T47D (cell line): ENCODE measurements around the gene TBXAS1.
A peak's percentile ranks its signal among the peaks of the same experiment; 100 is the strongest.

Source experiments
- DNase-seq, 2 experiments: peaks; one replicate each; pipeline versions ENCODE4 v3.0.0 to v3.0.0-alpha.2; 2011 to 2012; ENCODE audit warnings: low read depth in 1 of 2, low spot score in 1 of 2
- JUND ChIP-seq: IDR thresholded peaks from 2 replicates; pipeline ENCODE4 v1.6.1; 2012; ENCODE audit warnings: low read depth
- in situ Hi-C: cut with HindIII; loops from 2 replicates; pipeline ENCODE4 v1.10.0; 2016; ENCODE audit warnings: low sequenced_read_pairs, low pct_unique_long_range_greater_than_20kb

Gene TBXAS1

DNA sequence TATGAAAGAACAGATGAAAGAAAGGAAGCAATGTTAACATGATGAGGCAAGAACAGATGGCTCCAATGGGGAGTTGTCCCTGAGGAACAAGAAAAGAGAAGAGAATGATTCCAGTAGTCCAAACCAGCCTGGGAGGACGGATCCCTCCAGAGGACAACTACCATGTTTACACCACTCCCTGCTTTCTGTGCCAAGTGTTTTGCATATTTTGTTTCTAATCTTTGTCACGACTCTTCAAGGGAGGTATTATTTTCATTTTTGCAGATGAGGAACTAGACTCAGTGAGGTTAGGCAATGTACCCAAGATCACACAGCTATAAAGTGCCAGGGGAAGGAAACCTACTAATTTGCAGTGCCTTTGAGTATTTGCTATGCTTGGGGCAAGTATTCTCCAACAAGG is 117.5 kb downstream of the TBXAS1 start:
- in situ Hi-C loops: no loop called here
- no peak for DNase-seq
- TF ChIP-seq JUND: no peak

DNA sequence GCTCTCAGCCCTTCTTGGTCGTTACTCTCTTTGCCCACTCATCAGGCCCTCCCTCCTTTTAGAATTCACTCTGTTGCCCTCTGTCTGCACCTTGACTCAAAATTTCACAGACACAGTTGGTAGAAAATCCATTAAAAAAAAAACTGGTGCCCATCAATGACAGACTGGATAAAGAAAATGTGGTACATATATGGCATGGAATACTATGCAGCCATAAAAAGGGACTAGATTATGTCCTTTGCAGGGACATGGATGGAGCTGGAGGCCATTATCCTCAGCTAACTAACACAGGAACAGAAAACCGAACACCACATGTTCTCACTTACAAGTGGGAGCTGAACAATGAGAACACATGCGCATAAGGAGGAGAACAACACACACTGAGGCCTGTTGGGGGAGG is 118.0 kb downstream of the TBXAS1 start:
- DNase-seq: no peak
- no peak for TF ChIP-seq JUND
- in situ Hi-C loops: no loop called here

DNA sequence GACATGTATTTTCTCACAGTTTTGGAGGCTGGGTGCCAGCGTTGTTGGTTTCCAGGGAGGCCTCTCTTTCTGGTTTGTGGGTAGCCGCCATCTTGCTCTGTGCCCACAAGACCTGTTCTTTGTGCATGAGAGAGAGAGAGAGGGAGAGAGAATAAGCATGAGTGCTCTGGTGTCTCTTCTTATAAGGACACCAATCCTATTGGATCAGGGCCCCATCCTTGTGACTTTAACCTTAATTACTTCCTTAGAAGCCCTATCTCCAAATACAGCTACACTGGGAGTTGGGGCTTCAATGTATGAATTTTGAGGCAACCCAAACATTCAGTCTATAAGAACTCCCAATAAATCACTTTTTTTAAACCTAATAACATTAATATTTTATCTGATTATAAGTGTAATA is 119.1 kb downstream of the TBXAS1 start:
- DNase-seq: no peak
- TF ChIP-seq JUND: no peak
- in situ Hi-C loops: no loop called here

DNA sequence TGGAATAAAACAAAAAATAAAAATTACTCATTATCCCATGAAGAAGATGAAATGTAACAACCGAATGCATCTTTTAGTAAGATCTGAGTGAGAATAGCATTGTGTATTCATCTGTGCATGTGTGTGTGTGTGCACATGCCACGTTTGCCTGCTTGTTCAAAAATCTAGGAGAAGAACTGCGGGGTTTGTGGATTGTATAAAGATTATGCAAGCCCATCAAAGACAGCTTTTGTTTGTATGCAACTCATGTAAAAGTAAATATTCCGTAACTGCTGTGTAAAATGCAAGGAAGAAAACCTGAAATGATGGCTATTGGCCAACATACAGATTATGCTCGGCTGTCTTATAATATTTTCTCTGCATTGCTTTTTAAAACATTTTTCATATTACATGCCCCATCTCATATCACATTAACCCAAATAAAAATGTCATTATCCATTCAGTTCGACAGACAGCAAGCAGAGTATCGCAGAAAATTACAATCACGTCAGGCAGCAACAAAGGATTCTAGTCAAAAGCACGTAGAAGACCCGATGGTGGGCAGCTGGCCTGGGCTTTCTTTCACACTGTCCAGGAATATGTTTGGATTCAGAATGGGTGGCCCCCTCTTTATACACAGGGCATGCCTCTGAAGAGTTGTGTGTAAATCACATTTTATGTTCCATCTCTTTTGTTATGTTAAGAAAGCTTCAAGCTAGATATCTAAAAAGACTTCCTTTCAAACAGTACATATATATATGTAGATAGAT is 119.7 kb downstream of the TBXAS1 start:
- in situ Hi-C loops: no loop called here

DNA sequence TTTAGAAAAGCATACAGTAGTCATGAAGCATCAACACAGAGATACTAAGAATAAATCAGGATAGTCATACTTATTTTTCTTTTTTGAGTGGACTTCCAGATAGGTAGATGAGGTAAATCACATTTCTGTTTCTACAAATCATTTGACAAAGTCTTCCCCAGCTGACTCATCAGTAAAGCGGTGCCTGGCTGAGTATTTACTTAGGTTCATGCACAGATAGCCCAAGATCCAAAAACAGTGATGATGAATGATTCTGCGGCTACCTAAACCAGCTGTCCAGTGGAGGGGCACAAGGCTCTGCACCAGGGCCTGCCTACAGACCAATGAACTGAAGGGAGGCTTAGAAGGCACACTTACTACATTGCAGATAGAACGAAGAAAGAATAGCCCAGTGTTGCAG is 120.6 kb downstream of the TBXAS1 start:
- no peak for TF ChIP-seq JUND
- in situ Hi-C loops: no loop called here
- no peak for DNase-seq

More for the DNA sequence above, 119.7 kb downstream of the TBXAS1 start:
- DNase-seq: no peak
- TF ChIP-seq JUND: no peak

DNA sequence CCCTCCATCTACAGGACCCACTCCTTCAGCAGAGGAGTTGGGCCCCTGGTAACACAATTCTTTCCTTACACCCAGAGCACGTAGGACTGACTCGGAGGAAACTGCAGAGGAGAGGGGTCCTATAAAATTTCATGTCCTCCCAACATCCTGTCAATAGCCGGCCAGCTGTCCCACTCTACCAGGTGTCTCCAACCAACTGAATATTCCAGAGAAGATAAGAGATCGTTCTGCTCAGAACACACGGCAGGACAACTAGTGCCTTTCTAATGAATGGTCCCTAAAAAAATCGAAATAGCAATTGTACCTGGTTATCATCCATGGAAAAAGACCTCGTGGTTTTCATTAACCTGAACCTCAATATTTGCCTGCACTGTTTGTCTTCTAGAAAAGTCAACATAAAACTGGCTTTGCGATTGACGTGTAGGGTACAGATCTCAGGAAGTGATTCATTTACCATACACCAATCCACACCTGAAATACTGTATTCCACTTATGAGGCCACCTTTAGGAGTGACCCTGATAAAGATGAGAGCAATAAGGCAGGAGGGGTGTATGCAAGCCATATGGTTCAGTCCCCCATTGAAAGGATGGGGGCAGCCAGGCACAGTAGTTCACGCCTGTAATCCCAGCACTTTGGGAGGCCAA is 121.9 kb downstream of the TBXAS1 start:
- TF ChIP-seq JUND: no peak
- in situ Hi-C loops: no loop called here
- DNase-seq: peak; percentile 10 to 46

DNA sequence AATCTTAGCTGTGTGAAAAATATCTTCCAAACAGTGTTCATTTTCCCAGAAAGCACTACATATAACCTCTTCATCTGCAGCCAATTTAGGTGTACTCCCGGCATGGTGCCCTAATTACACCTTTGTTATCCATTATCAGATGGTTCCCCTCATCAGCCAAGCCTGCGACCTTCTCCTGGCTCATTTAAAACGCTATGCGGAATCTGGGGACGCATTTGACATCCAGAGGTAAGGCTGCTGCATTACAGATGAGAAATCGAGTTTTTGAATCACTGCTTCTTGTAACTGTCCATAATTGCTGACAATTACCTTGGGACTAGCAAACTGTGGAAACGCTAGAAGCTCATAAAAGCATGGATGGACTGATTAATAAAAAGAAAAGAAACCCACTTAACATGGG is 124.2 kb downstream of the TBXAS1 start:
- no peak for TF ChIP-seq JUND
- no peak for DNase-seq
- in situ Hi-C loops: no loop called here

DNA sequence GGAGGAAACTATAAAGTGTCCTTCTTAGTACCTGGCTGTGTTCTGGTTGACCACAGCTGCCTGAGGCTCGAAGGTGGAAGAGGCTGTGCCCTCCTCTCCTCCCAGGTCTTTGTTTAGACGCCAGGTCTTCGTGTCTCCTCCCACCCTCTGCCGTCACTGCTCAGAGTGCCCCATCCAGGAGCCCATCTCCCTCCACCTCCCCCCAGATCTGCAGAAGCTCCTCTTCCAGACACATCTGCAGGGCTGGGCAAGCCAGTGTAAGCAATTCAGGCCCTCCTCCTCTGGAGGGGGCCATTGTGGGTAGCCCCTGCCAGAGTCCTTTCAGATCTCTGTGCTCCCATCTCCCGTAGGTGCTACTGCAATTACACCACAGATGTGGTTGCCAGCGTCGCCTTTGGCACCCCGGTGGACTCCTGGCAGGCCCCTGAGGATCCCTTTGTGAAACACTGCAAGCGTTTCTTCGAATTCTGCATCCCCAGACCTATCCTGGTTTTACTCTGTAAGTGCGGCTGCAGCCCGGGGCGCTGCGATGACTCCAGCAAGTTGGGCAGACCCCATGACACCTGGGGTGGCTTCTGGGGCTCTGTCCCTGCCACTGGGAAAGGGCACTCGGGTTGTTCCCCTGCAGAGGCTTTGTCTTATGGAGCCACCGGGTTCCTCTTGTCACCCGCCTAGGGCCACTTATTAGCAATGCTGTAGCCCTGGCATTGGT is 126.2 kb downstream of the TBXAS1 start:
- TF ChIP-seq JUND: no peak
- in situ Hi-C loops: no loop called here
- DNase-seq: no peak

DNA sequence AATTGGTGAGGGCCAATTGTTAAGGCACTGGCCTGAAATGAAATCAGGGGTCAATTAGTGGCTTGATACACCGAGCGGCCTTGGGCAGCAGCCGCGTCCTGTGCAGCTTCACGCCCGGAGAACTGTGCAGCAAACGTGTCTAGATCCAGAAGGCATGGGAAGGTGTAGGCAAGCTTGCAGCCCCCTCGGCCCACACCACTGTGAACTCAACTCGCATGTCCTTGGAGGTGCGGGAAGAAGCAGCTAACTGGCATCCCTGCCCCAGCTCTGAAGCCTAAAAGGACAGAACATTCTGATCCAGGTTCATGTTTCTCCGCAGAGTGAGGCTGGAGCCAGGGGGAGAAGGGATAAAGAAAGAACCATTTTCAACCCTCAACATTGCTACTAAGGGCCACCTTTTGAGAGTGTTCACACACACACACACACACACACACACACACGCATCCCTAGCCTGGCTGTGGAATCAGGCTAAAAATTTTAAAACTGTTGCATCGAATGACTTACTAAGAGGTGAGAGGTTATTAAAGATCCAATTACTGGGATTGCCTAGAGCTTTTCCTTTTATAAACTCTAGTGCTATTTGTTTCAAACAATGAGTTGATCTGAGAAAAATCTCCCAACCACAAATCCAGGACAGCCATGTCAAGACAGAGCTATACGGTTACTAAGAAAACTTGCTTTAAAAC is 129.7 kb downstream of the TBXAS1 start:
- no peak for DNase-seq
- TF ChIP-seq JUND: no peak
- in situ Hi-C loops: no loop called here

DNA sequence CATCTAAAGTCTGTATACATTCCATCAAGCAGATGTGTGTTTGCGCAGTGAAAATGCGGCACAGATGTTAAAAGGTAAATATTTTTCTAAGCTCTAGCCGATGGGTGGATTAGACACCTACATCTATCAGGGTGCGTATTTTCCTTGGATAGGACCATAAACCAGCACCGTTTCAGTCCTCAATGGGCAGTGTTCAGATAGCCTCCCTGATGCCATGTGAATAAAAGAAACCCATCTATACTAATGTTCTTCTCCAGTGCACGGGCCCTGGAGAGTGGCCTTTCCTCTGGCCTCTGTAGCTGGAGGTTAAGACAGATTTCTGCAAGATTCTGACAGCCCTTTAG is 130.2 kb downstream of the TBXAS1 start:
- TF ChIP-seq JUND: no peak
- no peak for DNase-seq
- in situ Hi-C loops: no loop called here

DNA sequence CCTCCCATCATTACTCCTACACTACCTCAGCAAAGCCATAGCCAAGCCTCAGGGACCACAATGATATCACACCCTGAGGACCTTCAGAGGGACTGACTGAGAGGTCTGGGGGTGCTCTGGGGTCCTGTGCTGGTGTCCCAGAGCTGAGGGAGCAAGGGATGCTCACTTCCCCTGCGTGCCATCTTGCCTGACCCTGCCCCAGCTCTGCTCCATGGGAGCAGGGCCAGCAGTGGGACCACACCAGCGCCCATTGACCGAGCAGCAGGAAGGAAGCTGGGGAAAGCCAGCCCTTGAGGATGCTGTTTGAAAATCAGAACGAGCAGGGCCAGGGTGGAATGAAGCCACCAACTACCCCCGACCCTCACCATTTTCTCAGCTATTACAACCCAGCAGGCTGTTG is 130.7 kb downstream of the TBXAS1 start:
- DNase-seq: no peak
- TF ChIP-seq JUND: no peak
- in situ Hi-C loops: no loop called here

DNA sequence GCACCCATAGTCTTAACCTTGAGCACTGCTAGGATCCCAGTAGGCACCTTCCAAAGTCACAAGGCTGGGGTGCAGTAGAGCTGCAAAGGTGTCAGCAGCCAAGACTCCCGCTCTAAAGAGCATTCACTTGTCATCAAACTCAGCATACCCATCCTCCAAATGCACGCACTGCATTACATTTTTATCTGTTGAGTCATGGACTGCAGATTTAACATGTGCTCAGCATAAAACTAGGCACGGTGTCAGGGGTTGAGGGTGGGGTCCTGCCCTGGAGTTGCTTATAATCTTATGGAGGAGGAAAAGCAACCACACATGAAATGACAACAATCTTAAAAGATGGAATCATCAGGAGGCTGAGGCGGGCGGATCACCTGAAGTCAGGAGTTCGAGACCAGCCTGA is 131.1 kb downstream of the TBXAS1 start:
- TF ChIP-seq JUND: no peak
- in situ Hi-C loops: no loop called here
- DNase-seq: no peak
